Stomach (tissue), 9 donors: ENCODE measurements around the gene TUSC7. TPM values are rescaled to one million over a fixed set of nuclear protein-coding genes. Genes with fewer than 3 reads are reported as not detected.
A peak's percentile ranks its signal among the peaks of the same experiment; 100 is the strongest.

Source experiments
- DNase-seq, 2 donors: peaks; one replicate each; pipeline versions ENCODE4 v3.0.0 to v3.0.0-alpha.2; 2013 to 2019
- H3K27ac ChIP-seq, 5 donors: fragments of 200-600 bp in 4 of 5; sonication (generic) in 4 of 5; one replicate each; pipeline ENCODE4 v1.5.1; 2013 to 2019; ENCODE audit warnings: mild to moderate bottlenecking in 1 of 5, moderate library complexity in 1 of 5
- H3K27me3 ChIP-seq, 3 donors: fragments of 200-600 bp; sonication (generic); one replicate each; pipeline ENCODE4 v1.5.1; 2017 to 2019; ENCODE audit warnings: mixed run types in 1 of 3
- H3K36me3 ChIP-seq, 4 donors: fragments of 200-600 bp; sonication (generic); 1 replicate in 3 of 4; 2 replicates in 1 of 4; pipeline ENCODE4 v1.5.1; 2016 to 2019
- H3K4me1 ChIP-seq, 4 donors: fragments of 200-600 bp; sonication (generic); one replicate each; pipeline ENCODE4 v1.5.1; 2016 to 2019
- H3K4me3 ChIP-seq, 4 donors: fragments of 200-600 bp; sonication (generic) in 3 of 4; one replicate each; pipeline ENCODE4 v1.5.1; 2016 to 2019; ENCODE audit warnings: mild to moderate bottlenecking in 1 of 4
- H3K9me3 ChIP-seq, 4 donors: fragments of 200-600 bp; sonication (generic); one replicate each; pipeline ENCODE4 v1.5.1; 2016 to 2019
- EP300 ChIP-seq: sonication (generic); formaldehyde crosslinking; IDR thresholded peaks from one replicate; pipeline ENCODE4 v1.6.1; 2017; ENCODE audit warnings: antibody characterized with exemption
- POLR2A ChIP-seq, 4 donors: fragments of 450-650 bp; IDR thresholded peaks; one replicate each; pipeline ENCODE4 v1.6.1; 2016; ENCODE audit warnings: antibody characterized with exemption in 4 of 4, control low read depth in 2 of 4, mild to moderate bottlenecking in 1 of 4, moderate library complexity in 1 of 4
- POLR2AphosphoS5 ChIP-seq, 3 donors: sonication (generic); formaldehyde crosslinking; IDR thresholded peaks; one replicate each; pipeline ENCODE4 v1.6.1; 2016; ENCODE audit warnings: antibody characterized with exemption in 3 of 3
- WGBS, 5 donors: extraction: QIAGEN DNeasy Blood & Tissue Kit in 3 of 5; methylation state at CpG; one replicate each; pipeline versions ENCODE4 v1.1.5 to v1.1.7; 2013 to 2018; 5-methylcytosine and 5-hydroxymethylcytosine counted together
- intact Hi-C: fragments of 100-400 bp; cut with DNase I; formaldehyde crosslinking; loops from one replicate; pipeline ENCODE4 v1.15.1; 2023; ENCODE audit warnings: low total_unique reads
- polyA plus RNA-seq, 3 donors: library from polyadenylated mRNA; stranded (reverse); fragments of 200-250 nt; gene quantifications; one replicate each; pipeline ENCODE4 v1.2.3, GENCODE V29; 2013
- total RNA-seq, 5 donors: library from RNA; depleted of rRNA; stranded (reverse); fragments of >200 nt; gene quantifications; one replicate each; pipeline versions ENCODE4 v1.1.0 to v1.2.3, GENCODE V29; 2014 to 2016
- TF ChIP-seq, protein P1 (sequence below), 7 experiments: fragments of 450-650 bp in 4 of 7; fragments of 200-600 bp in 3 of 7; sonication (generic) in 3 of 7; IDR thresholded peaks; one replicate each; pipeline ENCODE4 v1.5.1; 2016 to 2019; ENCODE audit warnings: antibody characterized with exemption in 7 of 7, control low read depth in 2 of 7, mild to moderate bottlenecking in 1 of 7
- donor health status: healthy with polysubstance abuse.
- donor health status: Bipolar disorder and iron deficiency.
- donor health status: healthy.

Gene TUSC7
- total and polyA plus RNA-seq, 8 donors, result not detected

DNA sequence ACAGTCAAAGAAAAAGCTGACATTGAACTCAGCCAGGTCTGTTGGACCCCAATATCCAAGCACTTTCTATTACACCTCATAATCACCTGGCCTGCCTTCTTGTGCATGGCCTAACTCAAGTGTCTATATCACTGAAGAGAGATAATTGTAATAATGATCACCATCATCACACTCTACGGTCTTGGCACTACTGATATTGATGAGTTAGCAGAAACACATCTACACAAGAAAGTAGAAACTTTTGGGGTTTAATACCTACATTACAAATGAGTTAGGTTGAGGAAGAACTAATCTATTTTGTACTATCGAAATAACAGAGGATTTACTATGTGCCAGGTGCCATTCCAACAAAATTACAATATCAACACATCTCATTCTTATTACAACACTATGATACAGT, 30.7 kb downstream of the TUSC7 start:
- WGBS, 5 donors, result 69 to 87% (median 84%) methylated on average over 2 of the region's 2 CpGs
- Histone ChIP-seq H3K36me3 (no peaks in the 10 kb centered on the region), H3K4me3 (no peak overlapping the region), H3K4me1 (no peaks in the 10 kb centered on the region), H3K27ac (no peak overlapping the region), H3K27me3 (no peaks in the 10 kb centered on the region), H3K9me3 (peaks cover 0 to 5% (median 2%) of the 10 kb centered on the region in 4 donors)
- no peak for DNase-seq
- no peak for TF ChIP-seq POLR2AphosphoS5 (IDR thresholded peaks at IDR 0.05)
- no peak for TF ChIP-seq POLR2A (IDR thresholded peaks at IDR 0.05)
- TF ChIP-seq, protein P1, sequence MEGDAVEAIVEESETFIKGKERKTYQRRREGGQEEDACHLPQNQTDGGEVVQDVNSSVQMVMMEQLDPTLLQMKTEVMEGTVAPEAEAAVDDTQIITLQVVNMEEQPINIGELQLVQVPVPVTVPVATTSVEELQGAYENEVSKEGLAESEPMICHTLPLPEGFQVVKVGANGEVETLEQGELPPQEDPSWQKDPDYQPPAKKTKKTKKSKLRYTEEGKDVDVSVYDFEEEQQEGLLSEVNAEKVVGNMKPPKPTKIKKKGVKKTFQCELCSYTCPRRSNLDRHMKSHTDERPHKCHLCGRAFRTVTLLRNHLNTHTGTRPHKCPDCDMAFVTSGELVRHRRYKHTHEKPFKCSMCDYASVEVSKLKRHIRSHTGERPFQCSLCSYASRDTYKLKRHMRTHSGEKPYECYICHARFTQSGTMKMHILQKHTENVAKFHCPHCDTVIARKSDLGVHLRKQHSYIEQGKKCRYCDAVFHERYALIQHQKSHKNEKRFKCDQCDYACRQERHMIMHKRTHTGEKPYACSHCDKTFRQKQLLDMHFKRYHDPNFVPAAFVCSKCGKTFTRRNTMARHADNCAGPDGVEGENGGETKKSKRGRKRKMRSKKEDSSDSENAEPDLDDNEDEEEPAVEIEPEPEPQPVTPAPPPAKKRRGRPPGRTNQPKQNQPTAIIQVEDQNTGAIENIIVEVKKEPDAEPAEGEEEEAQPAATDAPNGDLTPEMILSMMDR (IDR thresholded peaks at IDR 0.05), result no peak
- TF ChIP-seq EP300, result no peak
- intact Hi-C loops, result no loop called here

DNA sequence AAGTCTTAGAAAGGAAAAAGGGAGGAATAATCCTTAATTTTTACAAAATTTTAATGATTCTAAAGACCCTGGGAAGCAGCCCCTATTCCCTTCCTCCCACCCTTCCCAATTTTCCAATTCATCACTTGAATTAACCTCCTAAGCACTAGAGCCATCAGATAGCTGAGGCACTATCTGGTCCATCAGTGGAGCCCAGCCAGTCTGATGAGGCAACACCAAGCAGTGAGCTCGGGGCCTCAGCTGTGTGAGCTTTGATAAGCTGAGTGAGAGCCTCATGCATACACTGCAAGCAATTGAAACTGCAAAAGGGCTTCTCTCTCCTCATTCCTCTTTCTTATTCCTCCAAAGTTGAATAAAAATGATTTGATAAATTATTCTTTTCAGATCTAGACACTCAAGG, 31.9 kb downstream of the TUSC7 start:
- intact Hi-C loops, result no loop called here
- 12 to 29% (median 21%) methylated on average over 1 of the region's 1 CpG for WGBS, 5 donors
- H3K27ac ChIP-seq, result no peak overlapping the region
- no peak for TF ChIP-seq POLR2A (IDR thresholded peaks at IDR 0.05)
- no peak for TF ChIP-seq EP300
- TF ChIP-seq POLR2AphosphoS5 (IDR thresholded peaks at IDR 0.05), result no peak
- TF ChIP-seq, protein P1 (IDR thresholded peaks at IDR 0.05), result no peak
- H3K36me3 ChIP-seq, result no peaks in the 10 kb centered on the region
- H3K9me3 ChIP-seq, result no peaks in the 10 kb centered on the region
- no peak for DNase-seq
- no peaks in the 10 kb centered on the region for H3K27me3 ChIP-seq
- no peaks in the 10 kb centered on the region for H3K4me1 ChIP-seq
- H3K4me3 ChIP-seq, result no peak overlapping the region

DNA sequence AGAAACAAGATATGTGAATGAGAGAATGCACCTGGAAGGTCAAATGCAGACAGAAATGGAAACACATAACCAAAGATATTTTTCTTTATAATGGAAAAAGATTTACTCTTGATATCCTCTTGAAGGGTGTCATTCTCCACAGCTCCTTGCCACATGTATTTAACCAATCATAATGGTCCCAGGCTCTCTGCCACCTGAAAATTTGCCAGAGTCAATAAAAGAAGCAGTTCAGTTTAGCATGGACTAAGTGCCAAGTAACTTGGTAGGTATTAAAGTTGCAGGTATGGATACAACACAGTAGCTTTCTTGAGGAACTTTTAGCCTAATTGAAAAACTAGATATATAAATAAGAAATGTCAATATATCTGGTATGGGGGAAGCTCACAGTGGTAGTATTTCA, 33.5 kb downstream of the TUSC7 start:
- DNase-seq, result peak in 1 of 2 donors; percentile 61
- no peak for TF ChIP-seq POLR2AphosphoS5 (IDR thresholded peaks at IDR 0.05)
- TF ChIP-seq POLR2A (IDR thresholded peaks at IDR 0.05), result no peak
- TF ChIP-seq EP300, result no peak
- TF ChIP-seq, protein P1 (IDR thresholded peaks at IDR 0.05), result no peak
- intact Hi-C loops, result no loop called here
- H3K4me1 ChIP-seq, result no peaks in the 10 kb centered on the region
- H3K4me3 ChIP-seq, result no peak overlapping the region
- H3K27ac ChIP-seq, result no peak overlapping the region
- no peaks in the 10 kb centered on the region for H3K36me3 ChIP-seq
- no peaks in the 10 kb centered on the region for H3K9me3 ChIP-seq
- H3K27me3 ChIP-seq, result no peaks in the 10 kb centered on the region

DNA sequence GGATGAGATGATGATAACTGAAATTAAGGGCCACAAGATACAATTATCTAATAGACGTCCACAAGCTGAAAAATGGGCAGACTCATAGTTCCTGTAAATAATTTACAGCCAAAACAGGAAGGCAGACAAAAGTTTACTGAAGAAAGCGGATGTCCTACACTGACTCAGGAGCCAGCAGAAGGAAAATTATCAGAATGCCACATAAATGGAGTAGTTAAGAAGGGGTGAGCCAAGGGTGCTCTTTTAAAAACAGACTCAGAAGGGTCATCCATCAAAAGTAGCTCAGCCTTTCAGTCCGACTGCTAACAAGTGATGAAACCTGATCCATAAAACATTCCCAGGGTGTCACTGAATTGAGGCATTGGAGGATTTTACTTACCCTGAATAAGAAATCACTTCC, 39.8 kb downstream of the TUSC7 start:
- no peak overlapping the region for H3K4me3 ChIP-seq
- TF ChIP-seq EP300, result no peak
- no peak for DNase-seq
- H3K27me3 ChIP-seq, result no peaks in the 10 kb centered on the region
- 1 to 13% (median 7%) methylated on average over 3 of the region's 3 CpGs for WGBS, 5 donors
- H3K27ac ChIP-seq, result no peak overlapping the region
- no peaks in the 10 kb centered on the region for H3K9me3 ChIP-seq
- no peaks in the 10 kb centered on the region for H3K4me1 ChIP-seq
- H3K36me3 ChIP-seq, result no peaks in the 10 kb centered on the region
- intact Hi-C loops, result no loop called here

DNA sequence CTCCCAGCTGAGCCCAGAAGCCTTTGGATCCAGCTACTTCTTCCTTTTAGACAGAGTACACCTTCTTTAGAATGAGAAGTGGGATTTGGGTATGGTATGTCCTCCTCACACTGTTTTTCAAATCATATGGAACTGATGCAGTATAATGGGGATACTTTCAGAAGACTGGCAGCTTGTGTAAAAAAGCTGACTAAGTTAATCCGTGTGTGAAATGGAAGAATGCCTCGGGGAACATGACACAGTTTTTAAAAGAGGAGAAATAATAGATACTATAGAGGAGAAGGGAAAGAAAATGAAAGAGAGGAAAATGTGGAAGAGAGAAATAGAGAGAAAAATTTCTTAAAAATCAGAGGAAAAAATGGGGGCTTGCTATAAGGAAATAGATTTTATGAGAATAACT, 47.7 kb downstream of the TUSC7 start:
- TF ChIP-seq POLR2AphosphoS5 (IDR thresholded peaks at IDR 0.05), result no peak
- TF ChIP-seq, protein P1 (IDR thresholded peaks at IDR 0.05), result no peak
- TF ChIP-seq POLR2A (IDR thresholded peaks at IDR 0.05), result no peak
- no peak for TF ChIP-seq EP300
- 41 to 54% (median 46%) methylated on average over 2 of the region's 2 CpGs for WGBS, 5 donors
- no peak overlapping the region for H3K27ac ChIP-seq
- H3K4me3 ChIP-seq, result no peak overlapping the region
- no peaks in the 10 kb centered on the region for H3K9me3 ChIP-seq
- H3K27me3 ChIP-seq, result no peaks in the 10 kb centered on the region
- H3K36me3 ChIP-seq, result no peaks in the 10 kb centered on the region
- H3K4me1 ChIP-seq, result peaks cover 0 to 3% (median 0%) of the 10 kb centered on the region in 4 donors
- no peak for DNase-seq
- intact Hi-C loops, result no loop called here
